Endothelial cell of umbilical vein (primary cell): ENCODE results near the gene HDAC9. TPM values are rescaled to one million over a fixed set of nuclear protein-coding genes. Genes with fewer than 3 reads are reported as not detected.

Experiments used
- BruUV-seq: library from RNA; stranded (reverse); fragments of 400-500 nt; replicated peaks from 2 replicates; lab custom pipeline; 2021; lab: Mats Ljungman, UMichigan
- CTCF ChIA-PET: fragments of 300-600, 350-600 bp; sonication (Branson Sonifier 250); formaldehyde crosslinking; loops from one replicate; lab custom pipeline; 2021; ENCODE audit warnings: antibody characterized with exemption, inconsistent platforms; lab: Charles Lee
- POLR2A ChIA-PET: fragments of 300-600, 350-600 bp; sonication (Branson Sonifier 250); formaldehyde crosslinking; loops from one replicate; lab custom pipeline; 2021; ENCODE audit warnings: antibody characterized with exemption, inconsistent platforms; lab: Charles Lee
- DNase-seq: peaks from one replicate; pipeline ENCODE4 v3.0.0-alpha.2; 2011; ENCODE audit warnings: low read depth, low spot score
- FAIRE-seq: peaks from 2 replicates; lab custom pipeline; 2011; peaks lifted over from hg19 to GRCh38; lab: Jason Lieb, UNC
- H2AFZ ChIP-seq: 2 replicates; pipeline ENCODE4 v1.6.0; 2012; ENCODE audit warnings: low read depth, low read length, control low read depth, inconsistent platforms
- H3K27ac ChIP-seq: 2 replicates; pipeline ENCODE4 v1.5.1; 2011; ENCODE audit warnings: low read depth, mild to moderate bottlenecking, control low read depth, low read length, moderate library complexity; ENCODE audit not compliant: insufficient read depth
- H3K27me3 ChIP-seq, 2 experiments: 2 replicates each; pipeline versions ENCODE4 v1.6.0 to v1.6.1; 2011; ENCODE audit warnings: low read length in 2 of 2, mixed read lengths in 1 of 2; ENCODE audit not compliant: control insufficient read depth in 2 of 2, insufficient read depth in 2 of 2
- H3K36me3 ChIP-seq, 2 experiments: 2 replicates in 1 of 2; 3 replicates in 1 of 2; pipeline ENCODE4 v1.5.1; 2011; ENCODE audit warnings: low read length in 2 of 2, mild to moderate bottlenecking in 1 of 2, moderate library complexity in 1 of 2; ENCODE audit not compliant: control insufficient read depth in 2 of 2, insufficient read depth in 2 of 2; ENCODE audit errors: extremely low read depth in 1 of 2
- H3K4me1 ChIP-seq: 3 replicates; pipeline ENCODE4 v1.5.1; 2011; ENCODE audit warnings: mild to moderate bottlenecking, low read length; ENCODE audit not compliant: control insufficient read depth, insufficient read depth; ENCODE audit errors: extremely low read depth
- H3K4me2 ChIP-seq: 2 replicates; pipeline ENCODE4 v1.6.1; 2011; ENCODE audit warnings: low read length, control low read depth, mixed read lengths; ENCODE audit not compliant: insufficient read depth
- H3K4me3 ChIP-seq, 3 experiments: fragments of 200-600 bp in 1 of 3; sonication (generic), shearing (Covaris generic) in 1 of 3; replicated peaks in 1 of 3; 2 replicates each; pipeline ENCODE4 v1.5.1; 2011 to 2016; ENCODE audit warnings: control low read depth in 3 of 3, low read length in 3 of 3, mild to moderate bottlenecking in 2 of 3, inconsistent platforms in 1 of 3, low read depth in 1 of 3, moderate library complexity in 1 of 3; ENCODE audit not compliant: insufficient read depth in 1 of 3
- H3K79me2 ChIP-seq: 2 replicates; pipeline ENCODE4 v1.6.0; 2012; ENCODE audit warnings: low read length, inconsistent platforms; ENCODE audit not compliant: control insufficient read depth, insufficient read depth
- H3K9ac ChIP-seq: replicated peaks from 2 replicates; pipeline ENCODE3; 2011; ENCODE audit warnings: low read length, control low read depth; ENCODE audit not compliant: insufficient read depth; ENCODE audit errors: extremely low read depth
- H3K9me1 ChIP-seq: replicated peaks from 3 replicates; pipeline ENCODE4 v1.6.0; 2011; ENCODE audit warnings: mild to moderate bottlenecking, low read length; ENCODE audit not compliant: control insufficient read depth, insufficient read depth; ENCODE audit errors: extremely low read depth
- H3K9me3 ChIP-seq: replicated peaks from 2 replicates; pipeline ENCODE4 v1.5.1; 2012; ENCODE audit warnings: low read length, inconsistent platforms; ENCODE audit not compliant: control insufficient read depth, insufficient read depth
- H4K20me1 ChIP-seq: replicated peaks from 2 replicates; pipeline ENCODE3; 2011; ENCODE audit warnings: mild to moderate bottlenecking, low read length; ENCODE audit not compliant: control insufficient read depth, insufficient read depth; ENCODE audit errors: extremely low read depth
- FOS ChIP-seq: IDR thresholded peaks from 2 replicates; pipeline ENCODE4 v1.6.1; 2011; ENCODE audit warnings: mild to moderate bottlenecking, low read length, moderate library complexity, borderline replicate concordance; ENCODE audit not compliant: insufficient read depth
- GATA2 ChIP-seq: IDR thresholded peaks from 2 replicates; pipeline ENCODE4 v1.7.0; 2011; ENCODE audit warnings: low read depth, mild to moderate bottlenecking, moderate library complexity, mixed read lengths, low read length; ENCODE audit not compliant: insufficient read length, insufficient read depth
- MAX ChIP-seq: IDR thresholded peaks from 2 replicates; pipeline ENCODE4 v1.6.1; 2011; ENCODE audit not compliant: insufficient read depth, insufficient read length
- MYC ChIP-seq: IDR thresholded peaks from one replicate; pipeline ENCODE4 v1.6.1; 2011; ENCODE audit warnings: mild to moderate bottlenecking, low read depth, low read length
- POLR2A ChIP-seq: IDR thresholded peaks from 2 replicates; pipeline ENCODE4 v1.6.1; 2012; ENCODE audit warnings: low read depth, mild to moderate bottlenecking, control low read depth, low read length
- POLR2AphosphoS5 ChIP-seq: IDR thresholded peaks from 2 replicates; pipeline ENCODE4 v1.6.1; 2012; ENCODE audit warnings: low read depth, mild to moderate bottlenecking, control low read depth, low read length, moderate library complexity; ENCODE audit not compliant: insufficient read depth
- dilution Hi-C: fragments of 300-500 bp; cut with MboI; formaldehyde crosslinking; loops from one replicate; pipeline ENCODE4 v1.15.0; 2019; ENCODE audit warnings: low sequenced_read_pairs; ENCODE audit not compliant: extremely low pct_ligation_motif_present
- intact Hi-C: fragments of 100-400 bp; cut with micrococcal nuclease; formaldehyde crosslinking; loops from one replicate; pipeline ENCODE4 v1.10.0; 2022
- polyA plus RNA-seq, 4 experiments: library from polyadenylated mRNA; depleted of rRNA in 3 of 4; stranded (reverse) in 3 of 4; unstranded in 1 of 4; fragments of >200 nt; gene quantifications; 2 replicates each; pipeline versions ENCODE4 v1.2.1 to v1.2.3, GENCODE V29; 2011 to 2012; ENCODE audit warnings: missing spikeins in 1 of 4
- total RNA-seq: library from RNA; stranded (reverse); gene quantifications from 2 replicates; pipeline ENCODE4 v1.2.3, GENCODE V29; 2021
- TF ChIP-seq, protein P1 (sequence below), 2 donors: IDR thresholded peaks; 1 replicate in 1 of 2; 2 replicates in 1 of 2; pipeline ENCODE4 v1.5.1; 2011; ENCODE audit warnings: low read length in 2 of 2, mild to moderate bottlenecking in 2 of 2, moderate library complexity in 2 of 2, control low read depth in 1 of 2, inconsistent platforms in 1 of 2, low read depth in 1 of 2; ENCODE audit not compliant: insufficient read depth in 1 of 2; ENCODE audit errors: extremely low read depth in 1 of 2

HDAC9 gene
- total and polyA plus RNA-seq, 2 donors (not counting 3 experiments of a cell fraction or from before 2014, with no cell fraction given), result 1.8 to 11.6 TPM

- no peaks in the 10 kb centered on the region for H3K9me1 ChIP-seq
- no peak overlapping the region for H3K4me3 ChIP-seq
- H3K79me2 ChIP-seq, result no peaks in the 10 kb centered on the region
- H3K36me3 ChIP-seq, result no peaks in the 10 kb centered on the region
- BruUV-seq, result no TSS peak
- H3K27me3 ChIP-seq, result no peaks in the 10 kb centered on the region
- H3K4me1 ChIP-seq, result peaks cover 7% of the 10 kb centered on the region
- POLR2A ChIA-PET, result no interaction called here
- DNase-seq (no peak), FAIRE-seq (no peak)
- no peaks in the 10 kb centered on the region for H4K20me1 ChIP-seq
- no peak overlapping the region for H3K9ac ChIP-seq
- H2AFZ ChIP-seq, result no peak overlapping the region
- H3K4me2 ChIP-seq, result no peak overlapping the region
- CTCF ChIA-PET, result no interaction called here
- no peaks in the 10 kb centered on the region for H3K9me3 ChIP-seq
- no peak overlapping the region for H3K27ac ChIP-seq
- intact Hi-C loops (no loop called here), dilution Hi-C loops (no loop called here)
- TF ChIP-seq POLR2A, result no peak
- TF ChIP-seq, protein P1, sequence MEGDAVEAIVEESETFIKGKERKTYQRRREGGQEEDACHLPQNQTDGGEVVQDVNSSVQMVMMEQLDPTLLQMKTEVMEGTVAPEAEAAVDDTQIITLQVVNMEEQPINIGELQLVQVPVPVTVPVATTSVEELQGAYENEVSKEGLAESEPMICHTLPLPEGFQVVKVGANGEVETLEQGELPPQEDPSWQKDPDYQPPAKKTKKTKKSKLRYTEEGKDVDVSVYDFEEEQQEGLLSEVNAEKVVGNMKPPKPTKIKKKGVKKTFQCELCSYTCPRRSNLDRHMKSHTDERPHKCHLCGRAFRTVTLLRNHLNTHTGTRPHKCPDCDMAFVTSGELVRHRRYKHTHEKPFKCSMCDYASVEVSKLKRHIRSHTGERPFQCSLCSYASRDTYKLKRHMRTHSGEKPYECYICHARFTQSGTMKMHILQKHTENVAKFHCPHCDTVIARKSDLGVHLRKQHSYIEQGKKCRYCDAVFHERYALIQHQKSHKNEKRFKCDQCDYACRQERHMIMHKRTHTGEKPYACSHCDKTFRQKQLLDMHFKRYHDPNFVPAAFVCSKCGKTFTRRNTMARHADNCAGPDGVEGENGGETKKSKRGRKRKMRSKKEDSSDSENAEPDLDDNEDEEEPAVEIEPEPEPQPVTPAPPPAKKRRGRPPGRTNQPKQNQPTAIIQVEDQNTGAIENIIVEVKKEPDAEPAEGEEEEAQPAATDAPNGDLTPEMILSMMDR (IDR thresholded peaks at IDR 0.05; ENCODE audit: extremely low read depth in 1 of 2, insufficient read depth in 1 of 2, low read depth in 1 of 2, low read length in 2 of 2), result no peak
- no peak for TF ChIP-seq FOS
- TF ChIP-seq POLR2AphosphoS5, result no peak
Measured at GRCh38 chr7:18900803-18901202, 405.3 kb downstream of the HDAC9 start.

DNA sequence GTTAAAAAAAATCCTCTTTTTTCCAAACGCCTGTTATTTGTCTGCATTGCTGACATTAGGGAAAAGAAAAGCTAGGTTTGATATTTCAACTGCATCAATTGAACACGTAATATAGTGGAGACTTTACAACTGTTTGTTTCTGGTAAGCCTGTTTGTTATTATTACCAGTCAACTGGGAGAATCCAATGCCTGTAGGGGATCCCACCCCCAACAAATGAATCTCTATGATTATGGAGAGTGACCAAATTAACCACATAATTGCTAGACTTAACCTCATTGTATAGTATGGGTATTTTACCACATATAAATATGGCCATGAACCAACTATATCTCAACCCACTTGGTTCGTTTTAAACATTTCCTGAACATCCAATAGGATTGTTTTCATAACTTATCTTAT, 405.8 kb downstream of the HDAC9 start:
- BruUV-seq, result no TSS peak
- Histone ChIP-seq H3K27ac (no peak overlapping the region), H3K9me1 (no peaks in the 10 kb centered on the region), H4K20me1 (no peaks in the 10 kb centered on the region), H3K79me2 (no peaks in the 10 kb centered on the region), H3K9me3 (no peaks in the 10 kb centered on the region), H3K9ac (no peak overlapping the region), H3K4me1 (peaks cover 2% of the 10 kb centered on the region), H3K4me2 (no peak overlapping the region), H3K36me3 (no peaks in the 10 kb centered on the region), H3K27me3 (no peaks in the 10 kb centered on the region), H3K4me3 (no peak overlapping the region), H2AFZ (no peak overlapping the region)
- FAIRE-seq (no peak), DNase-seq (no peak)
- CTCF ChIA-PET, result no interaction called here
- dilution Hi-C loops (no loop called here), intact Hi-C loops (no loop called here)
- no peak for TF ChIP-seq GATA2
- no peak for TF ChIP-seq MAX
- TF ChIP-seq MYC, result no peak
- POLR2A ChIA-PET, result no interaction called here
